Mucosa of stomach (tissue), 1 donor: ENCODE data around the gene GPR33.
"Not testable (repeated sequence)": the region's sequence is repeated elsewhere in the genome, so short reads cannot be mapped to it uniquely, and the experiment has no call there.

Source experiments
- H3K27me3 ChIP-seq: one replicate; pipeline ENCODE4 v1.7.0; 2013; ENCODE audit warnings: mild to moderate bottlenecking, low read length; ENCODE audit not compliant: control insufficient read depth, insufficient read depth
- H3K36me3 ChIP-seq: one replicate; pipeline ENCODE4 v1.7.0; 2013; ENCODE audit warnings: low read length; ENCODE audit not compliant: control insufficient read depth, insufficient read depth
- H3K4me1 ChIP-seq: one replicate; pipeline ENCODE4 v1.7.0; 2013; ENCODE audit warnings: mild to moderate bottlenecking, low read length; ENCODE audit not compliant: control insufficient read depth, insufficient read depth
- H3K4me3 ChIP-seq: one replicate; pipeline ENCODE4 v1.7.0; 2013; ENCODE audit warnings: low read length
- H3K9ac ChIP-seq: one replicate; pipeline ENCODE4 v1.7.0; 2013; ENCODE audit warnings: mild to moderate bottlenecking, low read length, moderate library complexity
- H3K9me3 ChIP-seq: one replicate; pipeline ENCODE4 v1.7.0; 2013; ENCODE audit warnings: mild to moderate bottlenecking, low read length, moderate library complexity; ENCODE audit not compliant: control insufficient read depth
- donor health status: Pancreatic carcinoma.

The GPR33 gene

DNA sequence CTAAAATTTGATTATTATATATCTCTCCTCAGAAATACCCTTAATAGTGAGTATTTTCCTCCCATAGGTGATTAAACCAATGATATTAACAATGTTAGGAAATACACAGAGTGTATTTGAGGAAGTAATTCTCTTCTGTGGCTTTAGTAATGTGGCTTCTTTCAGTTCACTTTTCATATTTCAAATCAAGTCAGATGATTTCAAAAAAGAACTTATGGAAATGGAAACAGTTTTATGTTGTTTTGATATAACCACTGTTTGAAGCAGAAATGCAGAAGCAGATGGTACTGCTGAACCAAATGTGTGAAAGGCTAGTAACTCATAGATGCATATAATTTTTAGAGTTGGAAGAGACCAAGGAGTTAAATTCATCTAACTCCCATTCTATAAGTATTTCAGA, 1.9 kb upstream of the GPR33 start:
- no peak overlapping the region for H3K4me3 ChIP-seq
- H3K4me1 ChIP-seq = no peaks in the 10 kb centered on the region
- H3K27me3 ChIP-seq = no peaks in the 10 kb centered on the region
- no peak overlapping the region for H3K9ac ChIP-seq
- H3K36me3 ChIP-seq = no peaks in the 10 kb centered on the region
- no peaks in the 10 kb centered on the region for H3K9me3 ChIP-seq

DNA sequence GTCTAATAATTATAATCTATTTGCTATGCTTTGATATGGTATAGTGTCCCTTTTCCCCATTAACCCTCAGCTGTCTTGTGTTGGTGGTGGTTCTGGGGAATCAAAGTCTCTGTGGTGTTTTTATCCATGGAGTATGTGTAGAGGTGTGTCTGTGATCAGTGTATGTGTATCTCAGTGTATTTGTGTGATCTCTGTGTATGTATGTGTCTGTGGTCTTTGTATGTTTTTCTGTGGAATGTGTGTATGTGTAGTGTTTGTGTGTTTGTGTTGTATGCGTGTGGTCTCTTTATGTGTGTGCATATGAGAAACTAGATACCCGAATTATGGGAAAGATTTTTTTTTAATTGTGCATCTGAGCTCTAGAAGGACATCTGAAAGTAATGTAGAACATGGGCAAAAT, 1.1 kb downstream of the GPR33 start:
- H3K27me3 ChIP-seq = no peaks in the 10 kb centered on the region
- no peaks in the 10 kb centered on the region for H3K9me3 ChIP-seq
- no peak overlapping the region for H3K4me3 ChIP-seq
- no peaks in the 10 kb centered on the region for H3K36me3 ChIP-seq
- H3K4me1 ChIP-seq = no peaks in the 10 kb centered on the region
- H3K9ac ChIP-seq = no peak overlapping the region

DNA sequence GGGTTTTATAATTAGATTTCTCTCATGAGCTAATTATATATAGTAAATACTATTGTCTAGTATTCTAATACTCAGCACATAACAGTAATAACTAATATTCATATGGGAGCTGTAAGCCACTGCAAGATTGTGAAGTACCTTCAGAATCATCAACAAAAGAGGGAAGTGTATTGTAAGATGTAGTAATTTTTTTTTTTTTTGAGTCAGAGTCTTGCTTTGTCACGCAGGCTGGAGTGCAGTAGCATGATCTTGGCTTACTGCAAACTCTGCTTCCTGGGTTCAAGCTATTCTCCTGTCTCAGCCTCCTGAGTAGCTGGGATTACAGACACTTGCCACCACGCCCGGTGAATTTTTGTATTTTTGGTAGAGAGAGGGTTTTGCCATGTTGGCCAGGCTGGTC, 3.1 kb downstream of the GPR33 start:
- Histone ChIP-seq H3K36me3 (no peaks in the 10 kb centered on the region), H3K4me1 (no peaks in the 10 kb centered on the region), H3K4me3 (no peak overlapping the region), H3K9ac (no peak overlapping the region), H3K27me3 (no peaks in the 10 kb centered on the region), H3K9me3 (no peaks in the 10 kb centered on the region)

DNA sequence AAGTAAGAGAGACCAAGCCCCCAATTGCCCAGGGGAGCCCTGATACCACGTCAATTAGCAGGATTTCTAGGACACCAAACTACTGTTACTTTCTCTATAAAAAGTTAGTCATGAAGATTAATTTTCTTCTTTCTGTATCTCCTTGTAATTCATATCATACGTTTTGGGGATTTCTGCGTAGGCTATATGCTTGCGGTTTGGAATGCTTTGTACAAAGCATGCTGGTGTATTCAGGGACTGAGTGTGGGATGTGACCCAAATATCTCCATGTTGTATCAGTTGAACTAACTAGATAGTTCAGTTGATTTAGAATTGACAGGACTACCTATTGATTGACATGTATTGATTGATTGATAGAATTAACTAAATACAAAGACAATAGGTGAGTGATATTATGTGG, 7.7 kb downstream of the GPR33 start:
- Histone ChIP-seq H3K27me3 (peaks cover 4% of the 10 kb centered on the region), H3K9ac (no peak overlapping the region), H3K4me3 (no peak overlapping the region), H3K9me3 (no peaks in the 10 kb centered on the region), H3K36me3 (no peaks in the 10 kb centered on the region), H3K4me1 (no peaks in the 10 kb centered on the region)

DNA sequence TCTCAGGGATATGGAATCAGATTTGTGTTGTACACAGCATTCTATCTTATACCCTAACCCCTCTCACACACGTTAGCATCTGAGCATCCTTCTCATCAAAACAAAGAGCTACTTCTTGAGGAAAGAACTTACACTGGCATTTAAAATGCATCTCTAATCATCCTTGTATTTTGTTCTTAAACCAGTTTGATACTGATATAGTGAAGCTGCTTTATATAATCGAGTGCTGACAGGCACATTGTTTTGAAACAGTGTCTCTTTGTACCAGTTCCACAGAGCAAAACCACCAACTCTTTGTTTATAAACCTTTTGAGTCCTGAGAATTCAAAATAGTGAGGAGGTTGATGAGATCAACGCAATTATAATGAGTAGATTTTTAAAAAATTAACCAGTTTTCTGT, 8.8 kb downstream of the GPR33 start:
- H3K36me3 ChIP-seq = no peaks in the 10 kb centered on the region
- peaks cover 4% of the 10 kb centered on the region for H3K27me3 ChIP-seq
- H3K4me3 ChIP-seq = no peak overlapping the region
- H3K9ac ChIP-seq = no peak overlapping the region
- no peaks in the 10 kb centered on the region for H3K9me3 ChIP-seq
- no peaks in the 10 kb centered on the region for H3K4me1 ChIP-seq

DNA sequence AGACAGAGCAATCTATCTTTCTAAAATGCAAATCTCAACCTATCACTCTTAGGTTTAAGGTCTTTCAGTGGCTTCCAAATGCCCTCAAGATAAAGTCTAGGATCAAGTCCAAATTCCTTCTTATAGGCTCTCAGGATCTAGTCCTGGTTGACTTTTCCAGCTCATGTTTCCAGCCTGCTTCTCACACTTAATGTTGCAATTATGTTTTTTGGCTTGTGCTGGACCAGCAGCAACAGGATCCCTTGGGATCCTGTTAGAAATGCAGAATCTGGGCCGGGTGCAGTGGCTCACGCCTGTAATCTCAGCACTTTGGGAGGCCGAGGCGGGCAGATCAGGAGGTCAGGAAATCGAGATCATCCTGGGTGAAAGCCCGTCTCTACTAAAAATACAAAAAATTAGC, 10.6 kb downstream of the GPR33 start:
- Histone ChIP-seq H3K9ac (no peak overlapping the region), H3K4me1 (no peaks in the 10 kb centered on the region), H3K4me3 (no peak overlapping the region), H3K27me3 (peaks cover 4% of the 10 kb centered on the region), H3K9me3 (no peaks in the 10 kb centered on the region), H3K36me3 (no peaks in the 10 kb centered on the region)

DNA sequence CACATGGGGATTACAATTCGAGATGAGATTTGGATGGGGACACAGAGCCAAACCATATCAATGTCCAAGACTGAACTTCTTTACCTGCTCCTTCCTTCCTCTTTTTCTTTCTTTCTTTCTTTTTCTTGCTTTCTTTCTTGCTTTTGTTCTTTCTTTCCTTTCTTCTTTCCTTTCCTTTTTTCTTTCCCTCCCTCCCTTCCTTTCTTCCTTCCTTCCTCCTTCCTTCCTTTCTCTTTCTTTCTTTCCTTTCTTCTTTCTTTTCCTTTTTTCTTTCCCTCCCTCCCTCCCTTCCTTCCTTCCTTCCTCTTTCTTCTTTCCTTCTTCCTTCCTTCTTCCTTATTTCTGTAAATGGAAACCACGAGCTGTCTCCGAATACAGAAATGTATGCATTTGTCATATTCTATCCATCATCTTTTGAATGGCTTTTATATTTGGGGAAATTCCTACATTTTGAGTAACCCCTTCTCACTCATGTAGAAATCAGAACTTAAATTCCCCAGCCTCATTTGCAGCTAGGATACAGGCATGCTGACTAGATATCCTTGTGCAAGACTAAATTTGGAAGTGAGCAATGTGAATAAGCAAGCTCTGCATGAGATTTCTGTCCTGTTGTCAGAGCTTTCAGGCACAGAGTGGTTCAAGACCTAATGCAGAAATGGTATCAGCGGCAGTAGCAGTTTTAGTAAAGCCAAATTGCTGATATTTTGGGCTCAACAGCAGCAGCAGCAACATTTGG, 11.5 kb downstream of the GPR33 start:
- H3K4me3 ChIP-seq = no peak overlapping the region
- peaks cover 4% of the 10 kb centered on the region for H3K27me3 ChIP-seq
- H3K9ac ChIP-seq = no peak overlapping the region
- no peaks in the 10 kb centered on the region for H3K36me3 ChIP-seq
- H3K4me1 ChIP-seq = no peaks in the 10 kb centered on the region
- H3K9me3 ChIP-seq = no peaks in the 10 kb centered on the region

DNA sequence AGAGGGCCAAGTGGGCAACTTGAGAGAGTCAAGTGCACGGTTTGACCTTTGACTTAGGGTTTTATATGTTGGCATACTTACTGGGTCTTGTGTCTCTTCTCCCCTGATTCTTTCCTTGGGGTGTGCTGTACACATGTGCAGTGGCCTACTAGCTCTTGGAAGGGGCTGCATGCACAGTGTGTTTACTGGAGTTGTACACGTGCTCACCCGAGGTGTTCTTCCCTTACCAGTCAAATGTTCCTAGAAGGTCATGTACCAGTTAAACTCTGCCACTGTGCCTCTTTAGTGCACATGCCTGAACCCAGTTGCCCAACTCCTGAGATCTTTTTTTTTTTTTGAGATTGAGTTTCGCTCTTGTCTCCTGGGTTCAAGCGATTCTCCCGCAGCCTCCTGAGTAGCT, 21.3 kb downstream of the GPR33 start:
- Histone ChIP-seq H3K27me3 (no peaks in the 10 kb centered on the region), H3K9me3 (no peaks in the 10 kb centered on the region)

DNA sequence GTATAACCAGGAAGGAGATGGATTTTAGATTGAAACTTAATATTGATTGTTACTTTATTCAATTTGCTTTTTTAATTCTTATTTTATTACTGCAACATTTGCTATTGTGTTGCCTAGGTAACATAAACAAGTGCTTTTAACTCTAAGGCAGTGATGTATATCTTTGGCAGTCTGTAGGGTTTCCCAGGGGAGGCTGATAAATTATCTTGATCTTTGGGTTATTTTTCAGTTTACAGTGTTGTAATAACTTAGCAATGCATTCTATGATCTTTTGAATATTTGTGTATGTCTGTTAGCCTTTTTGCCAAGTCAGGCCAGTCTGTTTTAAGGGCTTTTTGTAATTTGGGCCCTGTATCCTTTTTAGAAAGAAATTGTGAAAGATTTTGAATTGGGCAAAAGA, 22.7 kb downstream of the GPR33 start:
- H3K9ac ChIP-seq = no peak overlapping the region
- no peaks in the 10 kb centered on the region for H3K4me1 ChIP-seq
- no peak overlapping the region for H3K4me3 ChIP-seq
- H3K9me3 ChIP-seq = no peaks in the 10 kb centered on the region
- H3K36me3 ChIP-seq = no peaks in the 10 kb centered on the region
- H3K27me3 ChIP-seq = no peaks in the 10 kb centered on the region

More for the DNA sequence above, 21.3 kb downstream of the GPR33 start:
- no peaks in the 10 kb centered on the region for H3K4me1 ChIP-seq
- H3K4me3 ChIP-seq = no peak overlapping the region
- no peaks in the 10 kb centered on the region for H3K36me3 ChIP-seq
- H3K9ac ChIP-seq = no peak overlapping the region

DNA sequence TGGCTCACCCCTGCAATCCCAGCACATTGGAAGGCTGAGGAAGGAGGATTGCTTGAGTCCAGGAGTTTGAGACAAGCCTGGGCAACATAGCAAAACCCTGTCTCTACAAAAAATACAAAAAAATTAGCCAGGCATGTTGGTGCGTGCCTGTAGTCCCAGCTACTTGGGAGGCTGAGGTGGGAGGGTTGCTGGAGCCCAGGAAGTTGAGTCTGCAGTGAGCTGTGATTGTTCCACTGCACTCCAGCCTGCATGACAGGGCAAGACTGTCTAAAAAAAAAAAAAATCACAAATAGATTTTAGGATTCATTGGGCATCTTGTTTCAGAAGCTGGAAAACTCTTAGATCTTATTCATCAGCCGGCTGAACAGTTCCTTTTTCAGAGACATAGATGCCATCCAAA, 25.4 kb downstream of the GPR33 start:
- H3K4me1 ChIP-seq, H3K9me3 ChIP-seq, H3K27me3 ChIP-seq, H3K36me3 ChIP-seq, H3K4me3 ChIP-seq, H3K9ac ChIP-seq: not testable (repeated sequence)

DNA sequence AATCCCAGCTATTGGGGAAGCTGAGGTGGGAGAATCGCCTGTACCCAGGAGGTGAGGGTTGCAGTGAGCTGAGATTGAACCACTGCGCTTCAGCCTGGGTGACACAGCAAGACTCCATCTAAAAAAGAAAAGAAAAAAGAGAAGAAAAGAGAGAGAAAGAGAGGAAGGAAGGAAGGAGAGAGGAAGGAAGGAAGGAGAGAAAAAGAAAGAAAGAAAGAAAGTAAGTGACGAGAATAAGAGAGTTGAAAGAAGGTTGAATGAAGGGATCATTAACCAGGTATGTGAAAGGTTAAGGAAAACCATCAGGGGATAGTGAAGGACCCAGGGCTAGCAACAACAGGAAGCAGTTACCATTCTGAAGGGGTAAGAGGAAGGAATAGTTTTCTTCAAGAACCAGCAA, 26.3 kb downstream of the GPR33 start:
- Histone ChIP-seq H3K9me3 (no peaks in the 10 kb centered on the region), H3K4me1 (no peaks in the 10 kb centered on the region), H3K27me3 (no peaks in the 10 kb centered on the region), H3K4me3 (no peak overlapping the region), H3K36me3 (no peaks in the 10 kb centered on the region), H3K9ac (no peak overlapping the region)

DNA sequence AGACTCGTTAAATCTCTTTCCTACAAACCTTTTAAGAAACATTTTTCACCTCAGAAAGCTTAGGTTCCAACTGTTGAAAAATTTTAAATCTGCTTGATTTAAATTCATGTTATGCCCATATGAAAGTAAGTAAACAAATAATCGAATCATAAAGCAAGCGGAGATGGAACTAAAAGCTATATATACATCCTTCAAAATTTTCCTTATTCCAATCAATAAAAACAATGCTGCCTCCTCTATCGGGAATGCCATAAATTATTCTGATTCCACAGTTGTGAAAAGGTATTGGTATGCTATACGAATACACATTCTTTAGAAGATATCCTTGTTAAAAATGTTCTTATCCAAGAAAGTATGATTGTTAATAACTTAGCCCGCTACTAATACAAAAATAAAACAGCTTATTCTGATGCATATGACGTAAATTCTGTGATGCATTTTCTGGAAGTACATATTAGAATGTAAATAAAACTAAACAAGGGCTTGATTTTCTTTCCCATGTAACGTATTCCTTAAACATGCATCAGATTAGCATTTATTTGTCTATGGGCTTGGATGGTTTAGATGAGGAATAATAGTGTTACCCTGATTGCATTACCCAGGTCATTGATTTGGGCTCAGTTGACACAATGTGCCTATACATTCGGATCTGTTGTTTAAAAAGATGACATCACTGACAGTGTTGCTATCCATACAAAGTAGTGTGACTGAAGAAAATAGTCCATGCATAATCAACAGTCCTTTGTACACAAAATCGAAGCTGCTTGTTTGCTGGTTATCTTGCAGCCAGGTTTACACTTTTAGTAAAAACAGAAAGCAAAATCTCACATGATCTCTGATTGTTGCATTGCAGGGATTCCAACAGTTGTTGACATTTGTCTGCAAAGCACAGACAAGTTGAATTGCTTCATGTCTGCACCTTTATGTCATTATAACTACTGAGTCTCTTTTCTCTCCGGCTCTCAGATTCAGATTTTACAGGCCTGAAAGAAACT, 29.9 kb downstream of the GPR33 start:
- Histone ChIP-seq H3K27me3 (no peaks in the 10 kb centered on the region), H3K9me3 (no peaks in the 10 kb centered on the region), H3K4me1 (peaks cover 7% of the 10 kb centered on the region), H3K36me3 (no peaks in the 10 kb centered on the region), H3K9ac (peak overlapping the region; percentile 81), H3K4me3 (no peak overlapping the region)
